NCI-H146 treated with DMSO at 0.1 percent for 48 hours (cell line): ENCODE data around the gene MTMR3.
"Not testable (repeated sequence)": the region's sequence is repeated elsewhere in the genome, so short reads cannot be mapped to it uniquely, and the experiment has no call there.

Source experiments
- DNase-seq: peaks from one replicate; lab custom pipeline; 2025; ENCODE audit not compliant: unreplicated experiment; lab: John Stamatoyannopoulos, UW

MTMR3 gene

DNA sequence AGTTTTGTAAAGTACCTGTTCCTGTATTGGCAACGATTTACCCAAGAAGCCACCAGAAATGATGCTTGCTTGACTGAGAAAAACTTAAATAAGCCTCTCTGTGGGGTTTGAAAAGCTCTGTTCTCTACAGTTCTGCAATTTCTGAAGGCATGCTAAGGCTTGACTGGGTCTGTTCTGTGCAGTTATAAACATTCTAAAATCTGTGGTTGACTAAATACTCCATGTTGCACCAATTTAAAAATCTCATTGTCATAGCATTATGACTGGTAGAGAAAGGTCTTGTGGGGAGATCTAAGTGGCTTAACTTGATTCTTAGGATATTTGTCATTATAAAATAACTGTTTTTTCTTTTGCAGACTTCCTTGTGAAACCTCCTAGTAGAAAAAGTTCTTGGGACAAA, 73.7 kb downstream of the MTMR3 start:
- no peak for DNase-seq

DNA sequence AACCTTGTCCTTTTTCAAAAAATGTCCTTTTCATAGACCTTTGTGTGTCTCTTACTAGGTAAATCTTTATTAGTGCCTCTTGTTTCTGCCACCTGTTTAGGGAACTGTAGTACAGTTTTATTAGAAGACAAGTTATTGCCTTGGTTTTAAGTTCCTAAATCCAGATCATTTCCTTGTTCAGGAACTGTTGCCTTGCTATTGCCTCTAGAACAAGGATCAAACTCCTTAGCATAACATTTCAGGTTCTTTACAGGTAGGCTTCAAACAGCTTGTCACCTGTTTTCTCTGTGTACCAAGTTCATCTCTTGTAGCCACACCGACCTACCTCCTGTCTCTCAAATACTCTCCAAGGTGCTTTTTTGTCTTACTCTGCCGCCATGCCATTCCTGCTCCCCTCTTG, 75.2 kb downstream of the MTMR3 start:
- no peak for DNase-seq

DNA sequence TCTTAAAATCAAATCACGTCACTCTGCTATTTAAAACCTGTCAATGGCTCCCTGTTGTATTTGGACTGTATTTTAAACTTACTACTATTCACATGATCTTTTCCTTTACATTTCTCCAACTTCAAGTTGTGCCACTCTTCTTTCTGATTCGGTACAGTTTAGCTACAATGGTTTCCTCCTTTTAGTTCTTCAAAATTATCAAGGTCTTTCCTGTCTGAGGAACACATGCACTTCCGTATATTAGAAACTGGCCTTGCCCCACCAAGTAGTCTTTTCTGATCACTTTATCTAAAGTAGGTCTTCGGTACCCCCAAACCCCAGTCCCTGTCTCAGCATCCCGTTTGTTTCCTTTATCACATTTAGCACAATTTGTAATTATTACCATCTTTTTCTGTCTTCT, 81.8 kb downstream of the MTMR3 start:
- DNase-seq, result no peak

DNA sequence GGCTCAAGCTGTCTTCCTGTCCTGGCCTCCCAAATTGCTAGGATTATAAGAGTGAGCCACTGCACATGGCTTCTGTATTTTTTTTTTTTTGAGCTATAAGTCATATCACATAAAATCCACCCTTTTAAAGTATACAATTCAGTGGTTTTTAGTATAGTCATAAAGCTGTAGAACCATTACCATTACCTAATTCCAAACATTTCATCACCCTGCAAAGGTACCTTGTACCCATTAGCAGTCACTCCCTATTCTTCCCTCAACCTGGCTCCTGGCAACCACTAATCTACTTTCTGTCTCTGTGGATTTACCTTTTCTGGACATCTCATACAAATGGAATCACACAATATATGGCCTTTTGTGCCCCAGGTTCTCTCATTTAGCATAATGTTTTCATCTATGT, 84.5 kb downstream of the MTMR3 start:
- no peak for DNase-seq

DNA sequence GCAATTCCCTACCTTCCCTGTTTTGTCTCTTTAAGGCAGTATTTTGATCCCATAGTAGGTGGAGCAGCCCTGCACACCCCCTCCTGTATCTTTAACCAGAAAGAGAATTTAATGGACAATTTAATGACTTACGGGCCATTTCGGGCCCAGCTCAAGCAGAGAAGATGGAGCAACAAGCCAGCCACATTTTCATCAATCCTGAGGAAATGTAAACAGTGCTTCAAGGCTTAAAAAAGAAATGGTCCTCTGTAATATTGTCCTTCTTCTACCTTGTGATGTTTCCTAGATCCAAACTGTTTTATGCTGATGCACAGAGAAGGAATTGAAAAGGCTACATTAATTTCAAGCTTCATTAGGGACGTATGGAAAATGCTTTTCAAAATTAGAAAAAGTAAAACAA, 88.6 kb downstream of the MTMR3 start:
- DNase-seq, result no peak

DNA sequence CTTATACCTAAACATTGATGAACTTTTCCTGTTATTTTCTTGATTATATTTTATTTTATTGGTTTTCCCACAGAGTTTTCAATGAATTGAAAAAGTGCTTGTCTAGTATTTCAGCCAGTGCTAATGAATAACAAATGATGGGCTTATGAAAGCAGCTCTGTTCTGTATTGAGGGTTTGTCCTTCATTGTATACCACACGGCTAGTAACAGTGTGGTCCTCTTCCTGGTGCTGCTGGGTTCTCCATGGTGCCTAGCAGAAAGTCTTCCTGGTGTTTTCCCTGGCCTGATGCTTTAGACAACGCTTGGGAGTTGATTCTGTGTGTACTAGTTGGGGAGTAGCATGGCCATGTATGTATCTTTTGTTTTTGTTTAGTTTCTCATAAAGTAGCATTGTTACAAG, 89.1 kb downstream of the MTMR3 start:
- no peak for DNase-seq

DNA sequence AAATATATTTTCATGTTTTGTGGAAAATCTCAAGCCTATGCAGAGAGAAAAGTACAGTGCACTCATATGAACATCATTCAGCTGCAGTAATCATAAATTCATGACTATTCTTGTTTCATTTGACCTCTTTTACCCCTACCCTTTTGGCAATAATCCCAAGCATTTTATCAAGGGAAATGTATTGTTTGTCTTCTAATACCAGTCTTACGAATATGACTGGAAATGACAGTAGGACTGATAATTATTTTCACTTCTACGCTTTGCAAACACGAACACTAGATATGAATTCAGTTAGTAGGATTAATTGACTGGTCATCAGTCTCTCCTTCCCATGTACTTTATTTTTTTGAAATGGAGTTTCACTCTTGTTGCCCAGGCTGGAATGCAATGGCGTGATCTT, 90.3 kb downstream of the MTMR3 start:
- DNase-seq, result no peak

DNA sequence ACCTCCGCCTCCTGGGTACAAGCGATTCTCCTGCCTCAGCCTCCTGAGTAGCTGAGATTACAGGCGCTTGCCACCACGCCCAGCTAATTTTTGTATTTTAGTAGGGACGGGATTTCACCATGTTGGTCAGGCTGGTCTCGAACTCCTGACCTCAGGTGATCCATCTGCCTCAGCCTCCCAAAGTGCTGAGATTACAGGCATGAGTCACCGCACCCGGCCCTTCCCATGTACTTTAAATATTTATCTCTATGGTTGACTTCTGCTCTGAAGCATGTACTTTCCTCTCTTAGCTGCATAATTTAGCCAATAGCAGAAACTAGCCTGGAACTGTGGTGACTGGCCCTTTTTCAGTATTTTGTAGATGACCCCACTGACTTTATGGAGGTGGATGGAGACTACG, 90.7 kb downstream of the MTMR3 start:
- DNase-seq, result not testable (repeated sequence)

DNA sequence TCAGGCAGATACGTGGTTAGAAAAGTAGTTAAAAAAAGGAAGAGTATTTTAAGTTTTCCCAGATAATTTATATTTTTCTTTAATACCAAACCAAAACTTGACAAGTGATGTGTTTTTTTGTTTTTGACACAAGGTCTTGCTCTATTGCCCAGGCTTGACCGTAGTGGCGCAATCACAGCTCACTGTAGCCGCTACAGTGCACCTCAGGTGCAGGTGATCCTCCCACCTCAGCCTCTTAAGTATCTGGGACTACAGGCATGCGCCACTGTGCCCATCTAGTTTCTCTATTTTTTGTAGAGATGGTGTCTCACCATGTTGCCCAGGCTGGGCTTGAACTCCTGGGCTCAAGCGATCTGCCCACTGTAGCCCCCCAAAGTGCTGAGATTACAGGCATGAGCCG, 92.5 kb downstream of the MTMR3 start:
- DNase-seq, result no peak

DNA sequence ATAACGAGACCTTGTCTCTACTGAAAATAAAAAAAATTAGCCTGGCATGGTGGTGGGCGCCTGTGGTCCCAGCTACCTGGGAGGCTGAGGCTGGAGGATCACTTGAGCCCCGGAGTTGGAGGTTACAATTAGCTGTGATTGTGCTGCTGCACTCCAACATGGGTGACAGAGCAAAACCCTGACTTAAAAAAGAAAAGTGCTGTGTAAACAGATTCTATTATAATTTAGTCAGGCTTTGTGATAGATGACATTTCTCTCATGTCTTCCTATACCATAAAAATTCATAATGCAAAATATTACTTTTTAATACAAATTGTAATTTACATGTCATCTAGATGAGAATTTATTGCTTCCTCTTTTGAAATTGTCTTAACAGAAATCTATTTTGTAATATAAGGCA, 94.1 kb downstream of the MTMR3 start:
- no peak for DNase-seq

DNA sequence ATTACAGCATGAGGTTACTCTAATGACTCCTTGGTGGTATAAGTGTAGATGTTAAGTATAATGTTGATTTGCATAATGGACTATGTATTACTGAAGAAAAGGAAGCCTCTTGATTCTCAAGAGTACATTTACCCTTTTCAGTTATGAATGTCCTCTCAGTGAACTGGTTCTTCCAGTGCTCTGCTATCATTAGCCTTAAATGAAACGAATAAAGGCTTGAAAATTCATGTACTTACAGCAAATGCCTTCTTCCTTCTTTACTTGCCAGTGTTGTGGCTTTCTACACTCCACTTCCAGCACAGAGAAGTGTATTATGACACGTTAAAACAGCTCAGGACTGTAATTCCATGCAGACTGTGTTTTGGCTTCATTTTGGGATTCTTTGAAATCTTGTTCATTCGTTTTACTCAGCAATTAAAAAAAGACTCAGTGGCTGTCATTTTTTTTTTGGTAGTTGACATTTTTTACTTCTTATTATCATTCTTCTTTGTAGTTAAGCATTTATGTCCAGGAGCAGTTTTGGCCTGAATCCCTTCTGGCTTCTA, 96.9 kb downstream of the MTMR3 start:
- DNase-seq, result no peak

DNA sequence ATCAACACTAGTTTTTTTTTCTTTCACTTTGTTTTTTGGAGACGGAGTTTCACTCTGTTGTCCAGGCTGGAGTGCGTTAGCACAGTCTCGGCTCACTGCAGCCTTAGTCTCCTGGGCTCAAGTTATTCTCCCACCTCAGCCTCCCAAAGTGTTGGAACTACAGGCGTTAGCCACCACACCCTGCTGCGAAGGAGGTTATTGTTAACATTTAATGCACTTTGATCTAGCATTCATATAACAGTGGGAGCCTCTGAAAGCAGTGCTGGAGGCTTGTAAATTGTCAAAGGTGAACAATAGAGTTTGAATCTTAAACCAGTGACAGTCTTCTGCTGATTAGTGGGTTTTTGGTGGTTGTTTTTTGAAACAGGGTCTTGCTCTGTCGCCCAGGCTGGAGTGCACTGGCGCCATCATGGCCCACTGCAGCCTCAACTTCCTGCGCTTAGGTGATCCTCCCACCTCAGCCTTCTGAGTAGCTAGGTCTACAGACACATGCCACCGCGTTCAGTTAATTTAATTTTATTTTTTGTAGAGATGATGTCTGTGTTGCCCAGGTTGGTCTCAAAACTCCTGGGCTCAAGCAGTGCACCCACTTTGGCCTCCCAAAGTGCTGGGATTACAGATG, 100.4 kb downstream of the MTMR3 start:
- DNase-seq, result no peak

DNA sequence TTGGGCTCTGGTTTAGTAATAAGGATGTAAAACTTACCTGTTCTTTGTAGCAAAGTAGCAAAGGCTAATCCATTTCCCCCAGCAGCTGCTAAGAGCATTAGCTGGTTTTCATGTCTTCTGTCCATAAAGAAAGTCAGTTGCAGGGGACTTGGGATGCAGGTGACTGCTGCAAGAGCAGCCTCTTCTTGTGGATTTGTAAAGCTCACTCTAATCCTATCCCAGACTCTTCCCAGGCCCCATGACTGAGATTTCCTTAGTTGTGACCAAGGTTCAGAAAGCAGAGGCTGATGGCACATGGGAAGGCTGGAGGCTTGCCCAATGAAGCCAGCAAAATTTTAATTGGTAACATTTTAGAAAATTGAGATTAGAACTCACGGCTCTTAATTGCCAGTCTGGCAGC, 102.9 kb downstream of the MTMR3 start:
- no peak for DNase-seq

DNA sequence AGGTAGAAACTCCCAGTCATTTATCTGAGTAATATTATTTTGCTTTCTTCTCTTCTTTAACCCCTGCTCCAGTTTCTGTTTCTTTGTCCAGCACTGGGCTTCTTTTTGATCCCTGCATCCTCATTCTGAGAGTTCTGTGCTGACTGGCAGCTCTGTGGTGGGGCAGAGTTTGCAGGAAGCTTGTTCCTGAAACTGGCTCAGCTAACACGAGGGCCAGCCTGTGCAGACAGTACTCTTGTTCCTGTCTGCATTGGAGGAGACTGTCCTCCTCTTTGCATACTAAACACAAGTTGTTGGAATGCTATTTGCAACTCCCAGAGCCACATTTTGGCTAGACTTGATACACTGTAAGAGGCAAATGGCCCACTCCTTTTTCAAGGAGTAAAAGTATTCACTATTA, 104.2 kb downstream of the MTMR3 start:
- DNase-seq, result no peak

DNA sequence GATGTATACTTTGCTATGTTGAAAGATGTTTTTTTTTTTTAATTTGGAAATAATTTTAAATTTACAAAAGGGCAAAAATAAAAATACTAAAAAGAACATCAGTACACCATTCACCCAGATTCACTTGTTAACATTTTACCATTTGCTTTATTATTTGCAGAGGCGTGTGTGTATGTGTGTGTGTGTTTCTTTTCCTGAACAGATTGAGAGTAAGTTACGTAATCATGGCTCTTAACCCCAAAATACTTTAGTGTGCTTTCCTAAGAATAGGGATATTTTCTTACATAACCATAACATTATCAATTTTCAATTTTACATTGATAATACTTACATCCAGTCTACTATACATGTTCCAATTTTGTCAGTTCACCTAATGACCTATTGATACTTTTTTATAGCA, 105.7 kb downstream of the MTMR3 start:
- DNase-seq, result no peak

DNA sequence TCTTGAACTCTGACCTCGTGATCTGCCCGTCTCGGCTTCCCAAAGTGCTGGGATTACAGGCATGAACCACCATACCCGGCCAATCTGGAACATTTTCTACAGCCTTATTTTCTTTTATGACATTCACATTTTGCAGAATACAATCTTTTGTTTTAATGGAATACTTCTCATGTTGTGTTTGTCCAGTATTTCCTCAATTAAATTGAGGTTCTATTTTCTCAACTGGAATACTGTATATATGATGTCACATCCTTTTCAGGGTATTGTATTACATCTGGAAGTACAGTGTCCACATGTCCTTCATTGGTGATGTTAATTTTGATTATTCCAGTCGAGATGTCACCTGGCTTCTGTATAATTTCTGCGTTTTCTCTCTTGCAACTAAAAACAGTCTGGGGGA, 106.5 kb downstream of the MTMR3 start:
- no peak for DNase-seq

DNA sequence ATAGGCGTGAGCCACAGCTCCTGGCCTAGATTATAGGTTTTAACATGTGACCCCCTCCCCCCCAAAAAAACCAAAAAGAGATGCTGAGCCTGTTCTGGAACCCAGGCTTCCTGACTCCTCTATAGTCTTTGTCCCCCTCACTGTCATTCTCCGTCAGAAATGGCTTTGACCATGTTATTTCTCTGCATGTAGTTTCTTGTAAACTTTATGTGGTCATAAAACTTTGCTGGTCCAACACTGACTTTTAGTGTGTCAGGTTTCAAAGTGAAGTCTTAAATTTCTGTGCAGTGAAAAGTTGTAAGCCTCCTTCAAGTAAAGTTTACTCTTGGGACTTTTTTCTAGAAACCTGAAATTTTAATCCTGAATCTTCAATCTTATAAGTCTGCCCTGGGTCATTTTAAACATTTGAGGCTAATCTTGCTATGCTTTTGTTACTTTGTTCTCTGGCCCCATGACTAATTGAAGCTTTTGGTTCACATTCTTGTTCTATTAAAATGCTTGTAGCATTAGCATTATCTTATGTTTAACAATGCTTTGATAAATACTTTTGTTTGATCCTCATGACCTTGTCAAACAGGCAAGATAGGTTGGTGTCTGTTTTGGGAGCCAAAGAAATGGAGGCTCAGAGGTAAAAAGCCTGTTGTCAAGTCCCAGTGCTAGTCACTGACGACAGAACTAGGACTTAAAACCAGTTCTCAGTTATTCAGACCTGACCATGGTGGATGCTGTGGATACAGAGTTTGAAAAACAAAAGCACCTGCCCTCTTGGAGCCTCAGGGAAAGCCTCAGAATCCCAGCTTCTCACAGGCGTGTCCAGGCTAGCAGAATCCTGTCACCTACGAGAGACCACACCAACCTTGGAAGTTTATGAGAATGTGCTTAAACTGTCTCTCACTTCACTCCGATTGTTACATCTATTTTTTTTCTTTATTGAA, 109.6 kb downstream of the MTMR3 start:
- DNase-seq, result no peak

DNA sequence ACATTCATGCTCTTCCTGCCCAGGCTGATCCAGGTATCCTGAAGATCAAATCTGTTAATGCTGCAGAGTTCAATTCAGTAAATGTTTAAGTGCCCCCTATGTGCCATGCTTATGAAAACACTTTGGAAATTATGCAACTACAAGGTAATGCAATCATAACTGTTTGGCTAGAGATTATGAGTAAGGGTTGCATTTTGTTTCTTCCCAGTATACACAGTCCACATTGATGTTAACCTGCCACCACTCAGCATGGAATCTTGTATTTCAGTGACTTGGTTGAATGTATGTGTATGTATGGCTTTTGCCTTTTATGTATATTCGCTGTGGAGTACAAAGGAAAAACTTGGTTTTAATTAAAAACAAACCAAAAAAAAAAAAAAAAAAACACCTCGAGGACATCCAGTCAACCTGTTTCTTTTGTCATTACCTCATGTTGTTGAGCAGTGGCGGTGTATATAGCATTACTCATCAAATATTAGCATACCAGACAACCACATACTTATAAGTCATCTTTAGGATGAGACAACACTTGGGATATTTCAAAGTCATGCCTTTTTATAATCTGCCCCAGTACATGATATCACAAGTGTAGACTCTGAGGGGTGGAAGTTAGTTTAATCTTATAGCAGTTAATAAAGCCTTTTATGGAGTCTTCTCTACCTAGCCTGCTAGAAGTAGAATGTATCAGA, 111.2 kb downstream of the MTMR3 start:
- DNase-seq, result no peak

DNA sequence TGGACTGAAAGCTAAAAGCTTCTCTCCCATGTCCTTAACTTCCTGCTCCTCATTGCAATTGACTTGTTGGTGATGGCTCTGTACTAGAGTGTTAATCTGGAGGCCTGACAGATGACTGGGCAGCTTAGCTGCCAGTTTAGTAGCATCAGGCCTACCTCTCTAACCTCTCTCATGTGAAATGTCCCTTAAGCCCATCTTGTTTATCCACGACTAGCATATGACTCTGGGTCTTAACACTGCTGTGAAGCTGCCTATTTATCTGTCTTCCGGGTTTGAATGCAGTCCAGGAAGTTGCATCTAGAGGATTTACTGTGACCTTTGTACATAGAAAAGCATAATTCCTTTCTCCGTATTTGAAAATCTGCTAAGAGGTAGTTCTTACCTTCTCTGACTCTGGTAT, 112.0 kb downstream of the MTMR3 start:
- no peak for DNase-seq

DNA sequence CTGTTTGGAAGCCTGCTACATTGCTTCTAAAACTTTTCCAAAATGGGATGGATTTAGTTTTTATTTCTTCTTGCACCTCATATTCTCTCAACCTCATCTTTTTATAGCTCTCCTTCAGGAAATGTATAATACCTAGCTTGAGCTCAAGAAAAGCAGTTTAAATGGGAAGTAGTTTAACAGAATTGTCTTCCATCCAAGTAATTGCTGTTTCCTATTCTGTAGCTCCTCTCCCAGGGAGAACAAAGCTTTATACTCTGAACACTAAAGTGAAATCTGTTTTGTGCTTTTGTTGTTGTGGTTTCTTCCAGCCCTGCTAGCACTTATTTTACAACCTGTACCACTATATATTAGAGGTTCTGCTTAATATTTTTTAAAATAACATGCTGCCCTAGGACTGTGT, 114.1 kb downstream of the MTMR3 start:
- DNase-seq, result no peak

DNA sequence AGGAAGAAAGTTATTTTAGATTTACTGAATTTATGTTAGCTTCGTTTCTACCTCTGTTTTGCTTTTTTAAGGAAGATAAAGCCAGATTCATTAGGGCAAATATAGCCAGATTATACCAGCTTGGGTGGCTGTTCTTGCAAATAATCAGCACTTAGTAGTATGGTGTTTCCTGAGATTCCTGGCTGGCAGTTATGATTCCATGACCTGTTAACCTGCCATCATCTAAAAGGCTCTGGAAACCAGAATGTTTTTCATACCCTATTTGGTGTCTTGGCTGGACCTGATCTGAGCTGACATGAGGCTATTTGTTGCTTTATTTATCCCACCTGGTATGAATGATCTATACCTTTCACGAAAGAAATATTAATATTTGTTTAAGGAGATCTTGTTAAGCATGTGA, 114.5 kb downstream of the MTMR3 start:
- DNase-seq, result no peak
